ENCODE data around the gene RRBP1. TPM values are rescaled to one million over a fixed set of nuclear protein-coding genes. Genes with fewer than 3 reads are reported as not detected.
A peak's percentile ranks its signal among the peaks of the same experiment; 100 is the strongest.

Gene RRBP1
- polyA plus RNA-seq, 2 donors, result 49.0 to 54.5 TPM

DNA sequence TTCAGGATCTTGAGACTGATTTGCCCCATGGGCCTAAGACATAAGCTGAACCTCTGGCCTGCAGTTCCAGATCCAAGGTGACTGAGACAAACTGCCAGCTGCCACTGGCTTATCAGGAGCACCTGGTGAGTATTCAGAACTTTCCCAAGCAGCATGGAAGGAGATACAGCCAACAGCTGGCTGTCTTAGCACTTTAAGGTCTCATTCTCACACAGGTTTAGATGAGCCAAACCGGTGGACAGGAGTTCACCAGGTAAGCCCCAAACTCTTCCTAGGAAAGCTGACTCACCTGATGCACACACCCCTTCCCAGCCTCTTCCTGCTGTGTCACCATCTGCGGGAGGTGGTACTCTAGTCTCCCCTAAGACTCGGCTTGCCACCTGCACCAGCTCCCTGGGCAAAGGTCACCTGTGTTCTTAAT lies 17.9 kb upstream of the RRBP1 start, which contains the start of gene BANF2:
TSS of gene BANF2 (plus strand) at position 36 of the 421 bp plus-strand sequence. CDS start 25,060 bp downstream, outside the sequence.
- Histone ChIP-seq H3K27ac (ENCODE audit: low read depth in 2 of 2, low read length in 1 of 2) (no peak within 1 kb of the TSS), H3K4me3 (ENCODE audit: low read depth in 1 of 2, low read length in 2 of 2) (no peak within 1 kb of the TSS), H3K27me3 (ENCODE audit: control insufficient read depth in 1 of 2, insufficient read depth in 2 of 2, low read length in 2 of 2) (no peaks in the 10 kb centered on the region), H3K4me1 (ENCODE audit: control insufficient read depth in 2 of 2, insufficient read depth in 2 of 2, low read length in 1 of 2) (no peaks in the 10 kb centered on the region), H3K9me3 (ENCODE audit: control insufficient read depth in 2 of 2, insufficient read depth in 1 of 2, low read depth in 1 of 2, low read length in 1 of 2) (peaks cover 0 to 3% of the 10 kb centered on the region in 2 donors), H3K36me3 (ENCODE audit: control insufficient read depth in 2 of 2, insufficient read depth in 2 of 2, low read length in 1 of 2) (no peaks in the 10 kb centered on the region)
- WGBS, 2 donors, result 57 to 59% methylated on average over 3 of the region's 3 CpGs

DNA sequence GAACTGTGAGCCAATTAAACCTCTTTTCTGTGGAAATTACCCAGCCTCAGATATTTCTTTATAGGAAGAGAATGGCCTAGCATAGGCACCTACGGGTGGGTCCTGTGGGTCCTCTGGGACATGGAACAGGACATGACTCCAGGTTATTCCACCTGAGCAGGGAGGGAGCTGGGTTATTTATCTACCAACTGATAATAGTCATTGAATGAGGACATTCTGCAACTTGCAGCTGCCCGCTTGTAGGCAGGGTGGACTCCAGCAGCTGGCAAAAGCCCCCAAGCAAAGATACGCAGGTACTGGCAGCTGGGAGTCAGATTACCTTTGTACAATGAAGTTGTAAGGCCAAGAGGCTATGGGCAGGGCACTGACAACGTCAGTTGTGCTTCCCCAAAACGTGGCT lies 16.3 kb upstream of the RRBP1 start:
- 36 to 52% methylated on average over 5 of the region's 5 CpGs for WGBS, 2 donors

DNA sequence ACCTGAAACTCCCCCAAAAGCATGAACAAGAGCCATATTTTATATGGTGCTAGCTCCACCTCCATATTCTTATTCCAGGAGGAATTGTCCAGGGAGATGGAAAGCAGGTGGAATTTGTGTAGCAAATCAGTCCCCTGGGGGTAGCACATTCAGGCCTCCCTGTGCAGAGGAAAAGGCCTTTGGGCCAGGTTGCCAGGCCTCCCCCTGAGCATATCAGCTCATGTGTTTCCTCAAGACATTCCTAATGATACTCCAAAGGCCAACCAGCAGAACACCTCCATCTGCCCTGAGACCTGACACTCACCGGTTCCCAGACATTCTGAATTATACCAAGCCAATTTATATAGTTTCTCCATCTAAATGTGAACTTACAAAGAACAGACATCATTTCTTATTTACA lies 15.1 kb upstream of the RRBP1 start:
- peaks cover 0 to 9% of the 10 kb centered on the region in 2 donors for H3K4me1 ChIP-seq (ENCODE audit: control insufficient read depth in 2 of 2, insufficient read depth in 2 of 2, low read length in 1 of 2)
- no peaks in the 10 kb centered on the region for H3K27me3 ChIP-seq (ENCODE audit: control insufficient read depth in 1 of 2, insufficient read depth in 2 of 2, low read length in 2 of 2)
- no peaks in the 10 kb centered on the region for H3K9me3 ChIP-seq (ENCODE audit: control insufficient read depth in 2 of 2, insufficient read depth in 1 of 2, low read depth in 1 of 2, low read length in 1 of 2)
- H3K27ac ChIP-seq (ENCODE audit: low read depth in 2 of 2, low read length in 1 of 2), result no peak overlapping the region
- H3K36me3 ChIP-seq (ENCODE audit: control insufficient read depth in 2 of 2, insufficient read depth in 2 of 2, low read length in 1 of 2), result no peaks in the 10 kb centered on the region
- H3K4me3 ChIP-seq (ENCODE audit: low read depth in 1 of 2, low read length in 2 of 2), result no peak overlapping the region
- WGBS, 2 donors, result 85 to 94% methylated on average over 1 of the region's 1 CpG

More for the DNA sequence above, 16.3 kb upstream of the RRBP1 start:
- peaks cover 0 to 9% of the 10 kb centered on the region in 2 donors for H3K4me1 ChIP-seq (ENCODE audit: control insufficient read depth in 2 of 2, insufficient read depth in 2 of 2, low read length in 1 of 2)
- H3K9me3 ChIP-seq (ENCODE audit: control insufficient read depth in 2 of 2, insufficient read depth in 1 of 2, low read depth in 1 of 2, low read length in 1 of 2), result no peaks in the 10 kb centered on the region
- H3K27me3 ChIP-seq (ENCODE audit: control insufficient read depth in 1 of 2, insufficient read depth in 2 of 2, low read length in 2 of 2), result no peaks in the 10 kb centered on the region
- no peak overlapping the region for H3K4me3 ChIP-seq (ENCODE audit: low read depth in 1 of 2, low read length in 2 of 2)
- H3K27ac ChIP-seq (ENCODE audit: low read depth in 2 of 2, low read length in 1 of 2), result no peak overlapping the region
- no peaks in the 10 kb centered on the region for H3K36me3 ChIP-seq (ENCODE audit: control insufficient read depth in 2 of 2, insufficient read depth in 2 of 2, low read length in 1 of 2)

DNA sequence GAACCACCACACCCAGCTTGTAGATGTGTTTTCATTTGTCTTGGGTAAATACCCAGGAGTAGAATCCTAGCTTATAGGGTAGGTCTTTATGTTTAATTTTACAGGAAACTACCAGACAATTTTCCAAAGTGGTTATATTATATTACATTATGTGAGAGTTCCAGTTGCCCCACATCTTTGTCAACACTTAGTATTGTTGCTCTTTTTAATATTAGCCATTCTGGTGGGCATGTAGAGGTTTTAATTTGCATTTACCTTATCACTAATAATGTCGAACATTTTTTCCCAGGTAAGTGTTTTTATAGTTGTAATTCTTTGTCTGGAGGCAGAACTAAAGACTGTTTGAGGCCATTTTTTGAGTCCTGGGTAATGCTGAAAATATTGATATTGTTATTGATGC lies 14.2 kb upstream of the RRBP1 start:
- Histone ChIP-seq H3K4me1 (ENCODE audit: control insufficient read depth in 2 of 2, insufficient read depth in 2 of 2, low read length in 1 of 2) (peaks cover 0 to 9% of the 10 kb centered on the region in 2 donors), H3K27ac (ENCODE audit: low read depth in 2 of 2, low read length in 1 of 2) (no peak overlapping the region), H3K27me3 (ENCODE audit: control insufficient read depth in 1 of 2, insufficient read depth in 2 of 2, low read length in 2 of 2) (no peaks in the 10 kb centered on the region), H3K36me3 (ENCODE audit: control insufficient read depth in 2 of 2, insufficient read depth in 2 of 2, low read length in 1 of 2) (no peaks in the 10 kb centered on the region), H3K4me3 (ENCODE audit: low read depth in 1 of 2, low read length in 2 of 2) (no peak overlapping the region), H3K9me3 (ENCODE audit: control insufficient read depth in 2 of 2, insufficient read depth in 1 of 2, low read depth in 1 of 2, low read length in 1 of 2) (no peaks in the 10 kb centered on the region)
- WGBS, 2 donors, result 95 to 98% methylated on average over 1 of the region's 1 CpG

DNA sequence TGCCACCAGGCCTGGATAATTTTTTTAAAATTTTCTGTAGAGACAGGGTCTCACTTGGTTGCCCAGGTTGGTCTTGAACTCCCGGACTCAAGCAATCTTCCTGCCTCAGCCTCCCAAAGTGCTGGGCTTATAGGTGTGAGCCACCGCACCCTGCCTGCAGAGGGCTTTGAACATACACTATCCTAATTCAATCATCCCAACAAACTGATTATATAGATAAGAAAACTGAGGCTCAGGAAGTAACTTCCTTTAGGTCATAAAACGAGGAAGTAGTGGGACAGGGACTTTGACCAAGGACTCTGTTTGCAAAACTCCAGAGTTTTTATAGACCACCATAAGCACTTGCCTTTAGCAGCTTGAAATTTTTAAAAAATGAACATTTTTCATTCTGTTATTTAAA lies 12.7 kb upstream of the RRBP1 start:
- Histone ChIP-seq H3K27ac (ENCODE audit: low read depth in 2 of 2, low read length in 1 of 2) (no peak overlapping the region), H3K9me3 (ENCODE audit: control insufficient read depth in 2 of 2, insufficient read depth in 1 of 2, low read depth in 1 of 2, low read length in 1 of 2) (no peaks in the 10 kb centered on the region), H3K36me3 (ENCODE audit: control insufficient read depth in 2 of 2, insufficient read depth in 2 of 2, low read length in 1 of 2) (no peaks in the 10 kb centered on the region), H3K4me3 (ENCODE audit: low read depth in 1 of 2, low read length in 2 of 2) (no peak overlapping the region), H3K4me1 (ENCODE audit: control insufficient read depth in 2 of 2, insufficient read depth in 2 of 2, low read length in 1 of 2) (peaks cover 0 to 9% of the 10 kb centered on the region in 2 donors), H3K27me3 (ENCODE audit: control insufficient read depth in 1 of 2, insufficient read depth in 2 of 2, low read length in 2 of 2) (no peaks in the 10 kb centered on the region)
- WGBS, 2 donors, result 73 to 87% methylated on average over 3 of the region's 3 CpGs

DNA sequence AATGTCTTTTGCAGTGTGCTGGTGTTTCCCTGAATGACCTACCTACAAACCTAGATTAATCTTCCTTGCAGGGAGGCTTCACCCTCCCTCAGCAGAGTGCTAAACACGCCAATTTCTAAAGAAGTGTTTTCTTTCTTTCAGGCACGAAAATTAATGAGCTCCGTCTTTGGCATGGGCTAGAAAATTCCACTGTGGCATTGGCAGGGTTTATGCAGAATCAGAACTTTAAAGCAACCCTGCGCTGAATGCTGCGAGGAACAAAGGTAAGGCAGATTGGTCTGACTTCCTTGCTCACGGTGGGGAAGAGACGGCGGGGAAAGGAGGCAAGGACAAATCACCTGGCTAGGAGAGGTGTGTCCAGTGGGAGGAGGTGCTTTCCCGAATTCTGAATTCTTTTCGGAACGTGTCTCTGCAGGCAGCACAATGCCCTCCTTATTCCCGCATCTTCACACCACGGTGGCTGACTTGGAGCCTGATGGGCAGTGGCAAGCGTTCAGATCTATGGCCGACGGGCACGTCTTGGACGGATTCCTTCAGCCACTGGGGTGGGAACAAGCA lies 11.5 kb upstream of the RRBP1 start:
- H3K36me3 ChIP-seq (ENCODE audit: control insufficient read depth in 2 of 2, insufficient read depth in 2 of 2, low read length in 1 of 2), result no peaks in the 10 kb centered on the region
- no peaks in the 10 kb centered on the region for H3K27me3 ChIP-seq (ENCODE audit: control insufficient read depth in 1 of 2, insufficient read depth in 2 of 2, low read length in 2 of 2)
- no peaks in the 10 kb centered on the region for H3K9me3 ChIP-seq (ENCODE audit: control insufficient read depth in 2 of 2, insufficient read depth in 1 of 2, low read depth in 1 of 2, low read length in 1 of 2)
- peak overlapping the region in 1 of 2 donors; percentile 40 for H3K27ac ChIP-seq (ENCODE audit: low read depth in 2 of 2, low read length in 1 of 2)
- peaks cover 0 to 9% of the 10 kb centered on the region in 2 donors for H3K4me1 ChIP-seq (ENCODE audit: control insufficient read depth in 2 of 2, insufficient read depth in 2 of 2, low read length in 1 of 2)
- no peak overlapping the region for H3K4me3 ChIP-seq (ENCODE audit: low read depth in 1 of 2, low read length in 2 of 2)
- WGBS, 2 donors, result 44 to 45% methylated on average over 18 of the region's 18 CpGs

DNA sequence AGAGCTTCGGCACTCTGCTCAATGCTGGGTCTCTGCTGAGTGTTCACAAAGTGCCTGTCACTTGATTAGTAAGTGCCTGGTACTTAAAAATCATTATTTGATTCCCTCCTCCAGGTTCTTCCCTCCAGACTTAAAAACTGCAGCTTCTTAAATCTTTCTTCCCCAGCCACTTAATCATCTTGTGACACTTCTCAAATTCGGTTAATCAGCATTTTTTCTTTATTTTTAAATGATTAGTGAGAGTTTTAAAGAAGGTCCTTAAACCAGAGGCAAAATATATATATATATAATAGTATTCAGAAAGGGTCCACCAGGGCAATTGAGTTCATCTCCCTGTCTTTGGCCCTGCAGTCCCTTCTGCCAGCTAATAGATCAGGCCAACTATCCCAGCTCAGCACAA lies 9.7 kb upstream of the RRBP1 start:
- Histone ChIP-seq H3K4me1 (ENCODE audit: control insufficient read depth in 2 of 2, insufficient read depth in 2 of 2, low read length in 1 of 2) (peaks cover 0 to 9% of the 10 kb centered on the region in 2 donors), H3K4me3 (ENCODE audit: low read depth in 1 of 2, low read length in 2 of 2) (no peak overlapping the region), H3K9me3 (ENCODE audit: control insufficient read depth in 2 of 2, insufficient read depth in 1 of 2, low read depth in 1 of 2, low read length in 1 of 2) (no peaks in the 10 kb centered on the region), H3K27me3 (ENCODE audit: control insufficient read depth in 1 of 2, insufficient read depth in 2 of 2, low read length in 2 of 2) (no peaks in the 10 kb centered on the region), H3K36me3 (ENCODE audit: control insufficient read depth in 2 of 2, insufficient read depth in 2 of 2, low read length in 1 of 2) (no peaks in the 10 kb centered on the region), H3K27ac (ENCODE audit: low read depth in 2 of 2, low read length in 1 of 2) (no peak overlapping the region)
- WGBS, 2 donors, result 62 to 68% methylated on average over 2 of the region's 2 CpGs

DNA sequence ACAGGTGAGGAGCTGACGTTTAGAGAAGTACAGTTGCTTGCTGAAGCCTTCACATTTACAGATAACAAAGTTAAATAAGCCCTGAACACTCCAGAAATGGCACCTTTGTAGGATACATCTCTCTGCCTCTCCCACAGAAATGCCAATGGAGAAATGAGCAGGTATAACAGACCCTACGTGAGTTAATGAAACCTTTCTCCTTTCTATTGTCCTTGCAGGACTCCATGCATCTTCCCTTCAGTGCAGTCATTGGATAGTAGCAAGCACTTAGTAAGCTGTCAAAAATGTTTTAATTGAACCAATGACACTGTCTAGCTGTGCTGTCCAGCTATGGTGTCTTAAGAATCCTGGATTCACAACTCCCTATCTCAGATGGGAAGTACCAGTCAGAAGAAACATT lies 8.1 kb upstream of the RRBP1 start:
- H3K4me3 ChIP-seq (ENCODE audit: low read depth in 1 of 2, low read length in 2 of 2), result no peak overlapping the region
- WGBS, 2 donors, result 74 to 83% methylated on average over 2 of the region's 2 CpGs

DNA sequence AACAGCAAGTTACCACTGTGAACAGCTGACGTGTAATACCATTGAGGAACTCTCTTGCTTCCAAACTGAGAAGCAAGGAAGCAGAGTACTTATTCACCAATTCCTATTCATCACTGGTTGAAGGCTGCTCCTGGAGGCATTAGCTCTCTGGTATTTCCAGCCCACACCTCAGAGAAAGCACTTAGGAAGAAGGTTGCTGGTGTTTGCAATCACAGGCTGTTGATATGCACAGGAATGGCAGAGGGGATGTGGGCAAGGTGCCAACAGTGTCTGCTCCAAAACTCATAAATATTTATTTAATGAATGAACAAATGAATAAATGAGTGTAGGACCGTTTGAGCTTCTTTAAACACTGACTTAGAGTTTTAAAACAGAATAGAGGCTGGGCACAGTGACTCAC lies 6.9 kb upstream of the RRBP1 start:
- no peaks in the 10 kb centered on the region for H3K36me3 ChIP-seq (ENCODE audit: control insufficient read depth in 2 of 2, insufficient read depth in 2 of 2, low read length in 1 of 2)
- peaks cover 0 to 6% of the 10 kb centered on the region in 2 donors for H3K4me1 ChIP-seq (ENCODE audit: control insufficient read depth in 2 of 2, insufficient read depth in 2 of 2, low read length in 1 of 2)
- H3K27ac ChIP-seq (ENCODE audit: low read depth in 2 of 2, low read length in 1 of 2), result no peak overlapping the region
- H3K9me3 ChIP-seq (ENCODE audit: control insufficient read depth in 2 of 2, insufficient read depth in 1 of 2, low read depth in 1 of 2, low read length in 1 of 2), result no peaks in the 10 kb centered on the region
- 22 to 44% methylated on average over 2 of the region's 2 CpGs for WGBS, 2 donors
- H3K27me3 ChIP-seq (ENCODE audit: control insufficient read depth in 1 of 2, insufficient read depth in 2 of 2, low read length in 2 of 2), result no peaks in the 10 kb centered on the region
- no peak overlapping the region for H3K4me3 ChIP-seq (ENCODE audit: low read depth in 1 of 2, low read length in 2 of 2)

More for the DNA sequence above, 8.1 kb upstream of the RRBP1 start:
- no peaks in the 10 kb centered on the region for H3K27me3 ChIP-seq (ENCODE audit: control insufficient read depth in 1 of 2, insufficient read depth in 2 of 2, low read length in 2 of 2)
- no peaks in the 10 kb centered on the region for H3K36me3 ChIP-seq (ENCODE audit: control insufficient read depth in 2 of 2, insufficient read depth in 2 of 2, low read length in 1 of 2)
- H3K27ac ChIP-seq (ENCODE audit: low read depth in 2 of 2, low read length in 1 of 2), result no peak overlapping the region
- H3K4me1 ChIP-seq (ENCODE audit: control insufficient read depth in 2 of 2, insufficient read depth in 2 of 2, low read length in 1 of 2), result peaks cover 0 to 9% of the 10 kb centered on the region in 2 donors
- H3K9me3 ChIP-seq (ENCODE audit: control insufficient read depth in 2 of 2, insufficient read depth in 1 of 2, low read depth in 1 of 2, low read length in 1 of 2), result no peaks in the 10 kb centered on the region

DNA sequence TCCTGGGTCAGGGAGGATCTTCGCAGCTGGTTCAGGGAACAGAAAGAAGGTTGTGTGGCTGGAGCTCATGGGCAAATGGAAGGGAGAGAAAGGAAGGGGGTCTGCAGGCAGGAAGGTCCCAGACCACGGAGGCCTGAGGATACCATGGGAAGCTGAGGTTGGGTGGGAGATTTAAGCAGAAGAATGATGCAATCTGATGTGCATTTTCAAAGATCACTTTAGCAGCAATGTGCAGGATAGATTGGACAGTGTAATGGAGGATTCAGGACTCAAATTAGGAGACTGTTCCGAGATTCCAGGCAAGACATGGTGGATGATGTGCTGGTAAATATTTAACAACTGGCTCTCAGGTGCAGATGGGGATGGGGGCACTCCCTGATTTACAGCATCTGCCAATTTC lies 5.8 kb upstream of the RRBP1 start:
- no peaks in the 10 kb centered on the region for H3K36me3 ChIP-seq (ENCODE audit: control insufficient read depth in 2 of 2, insufficient read depth in 2 of 2, low read length in 1 of 2)
- WGBS, 2 donors, result 88 to 94% methylated on average over 3 of the region's 3 CpGs
- H3K4me1 ChIP-seq (ENCODE audit: control insufficient read depth in 2 of 2, insufficient read depth in 2 of 2, low read length in 1 of 2), result peaks cover 0 to 1% of the 10 kb centered on the region in 2 donors
- no peaks in the 10 kb centered on the region for H3K9me3 ChIP-seq (ENCODE audit: control insufficient read depth in 2 of 2, insufficient read depth in 1 of 2, low read depth in 1 of 2, low read length in 1 of 2)
- no peak overlapping the region for H3K4me3 ChIP-seq (ENCODE audit: low read depth in 1 of 2, low read length in 2 of 2)
- no peaks in the 10 kb centered on the region for H3K27me3 ChIP-seq (ENCODE audit: control insufficient read depth in 1 of 2, insufficient read depth in 2 of 2, low read length in 2 of 2)
- H3K27ac ChIP-seq (ENCODE audit: low read depth in 2 of 2, low read length in 1 of 2), result no peak overlapping the region
